Endothelial cell (in vitro differentiated cells): ENCODE data around the gene OR52I2. TPM values are rescaled to one million over a fixed set of nuclear protein-coding genes. Genes with fewer than 3 reads are reported as not detected.

ENCODE experiments used
- DNase-seq: peaks from one replicate; pipeline ENCODE4 v3.0.0; 2021; ENCODE audit warnings: low spot score
- H3K27ac Mint-ChIP-seq: one replicate; pipeline ENCODE4 v1.8.0; 2021; ENCODE audit warnings: mixed read lengths, inconsistent platforms; ENCODE audit not compliant: unreplicated experiment
- H3K27me3 Mint-ChIP-seq: one replicate; pipeline ENCODE4 v1.8.0; 2021; ENCODE audit warnings: mild to moderate bottlenecking, moderate library complexity, mixed read lengths, inconsistent platforms; ENCODE audit not compliant: unreplicated experiment
- H3K36me3 Mint-ChIP-seq: one replicate; pipeline ENCODE4 v1.8.0; 2021; ENCODE audit warnings: mild to moderate bottlenecking, low read depth, mixed read lengths, inconsistent platforms; ENCODE audit not compliant: unreplicated experiment
- H3K4me1 Mint-ChIP-seq: one replicate; pipeline ENCODE4 v1.8.0; 2021; ENCODE audit warnings: mild to moderate bottlenecking, mixed read lengths, inconsistent platforms; ENCODE audit not compliant: unreplicated experiment
- H3K4me3 Mint-ChIP-seq: one replicate; pipeline ENCODE4 v1.8.0; 2021; ENCODE audit warnings: mild to moderate bottlenecking, mixed read lengths, inconsistent platforms; ENCODE audit not compliant: unreplicated experiment
- H3K9me3 Mint-ChIP-seq: one replicate; pipeline ENCODE4 v1.8.0; 2021; ENCODE audit warnings: mixed read lengths, inconsistent platforms; ENCODE audit not compliant: unreplicated experiment
- CTCF ChIP-seq: fragments of 200-600 bp; sonication (generic); IDR thresholded peaks from one replicate; pipeline ENCODE4 v1.5.0; 2021; ENCODE audit warnings: antibody characterized with exemption; ENCODE audit not compliant: unreplicated experiment
- total RNA-seq: library from RNA; stranded (reverse); fragmentation: NEBNext Ultra II Directional; extraction: Animal tissue kit (Norgen Biotek cat#: 25700); gene quantifications from one replicate; pipeline ENCODE4 v1.2.1, GENCODE V29; 2021; ENCODE audit not compliant: unreplicated experiment

Gene OR52I2
- total RNA-seq, 1 donor from 2014 or later, result not detected

- no peak for TF ChIP-seq CTCF
- H3K27me3 Mint-ChIP-seq, result no peaks in the 10 kb centered on the region
- no peaks in the 10 kb centered on the region for H3K9me3 Mint-ChIP-seq
- no peaks in the 10 kb centered on the region for H3K36me3 Mint-ChIP-seq
- H3K27ac Mint-ChIP-seq, result no peak overlapping the region
- DNase-seq, result no peak
- peaks cover 12% of the 10 kb centered on the region for H3K4me1 Mint-ChIP-seq
- H3K4me3 Mint-ChIP-seq, result no peak overlapping the region
Observed at GRCh38 chr11:4637662-4638047, 56.1 kb downstream of the OR52I2 start.

- peaks cover 2% of the 10 kb centered on the region for H3K27me3 Mint-ChIP-seq
- no peak for TF ChIP-seq CTCF
- no peak overlapping the region for H3K4me3 Mint-ChIP-seq
- H3K36me3 Mint-ChIP-seq, result no peaks in the 10 kb centered on the region
- H3K4me1 Mint-ChIP-seq, result peaks cover 17% of the 10 kb centered on the region
- DNase-seq, result no peak
- H3K27ac Mint-ChIP-seq, result no peak overlapping the region
- no peaks in the 10 kb centered on the region for H3K9me3 Mint-ChIP-seq
Observed at GRCh38 chr11:4639931-4640330, 58.4 kb downstream of the OR52I2 start.

- no peaks in the 10 kb centered on the region for H3K36me3 Mint-ChIP-seq
- H3K4me3 Mint-ChIP-seq, result no peak overlapping the region
- DNase-seq, result no peak
- H3K4me1 Mint-ChIP-seq, result peaks cover 17% of the 10 kb centered on the region
- peaks cover 3% of the 10 kb centered on the region for H3K27me3 Mint-ChIP-seq
- no peak overlapping the region for H3K27ac Mint-ChIP-seq
- H3K9me3 Mint-ChIP-seq, result no peaks in the 10 kb centered on the region
- TF ChIP-seq CTCF, result no peak
Observed at GRCh38 chr11:4641501-4641900, 60.0 kb downstream of the OR52I2 start.

- Mint-ChIP-seq H3K4me3 (no peak overlapping the region), H3K9me3 (no peaks in the 10 kb centered on the region), H3K4me1 (peaks cover 17% of the 10 kb centered on the region), H3K27me3 (peaks cover 3% of the 10 kb centered on the region), H3K27ac (no peak overlapping the region), H3K36me3 (no peaks in the 10 kb centered on the region)
- no peak for TF ChIP-seq CTCF
- no peak for DNase-seq
Observed at GRCh38 chr11:4642043-4642442, 60.5 kb downstream of the OR52I2 start.

Other genes starting within 250 kb of the OR52I2 start
- not detected for gene OR52B4, start 213.4 kb upstream of the OR52I2 start, total RNA-seq
- 28.1 TPM for gene TRIM21, start 188.0 kb upstream of the OR52I2 start, total RNA-seq
- gene OR52K2, start 132.4 kb upstream of the OR52I2 start, total RNA-seq, result not detected
- not detected for gene OR52K1, start 99.1 kb upstream of the OR52I2 start, total RNA-seq
- gene OR52M1, start 36.6 kb upstream of the OR52I2 start, total RNA-seq, result not detected
- not detected for gene OR52I1, start 12.3 kb downstream of the OR52I2 start, total RNA-seq
- 15.2 TPM for gene TRIM68, start 26.5 kb downstream of the OR52I2 start, total RNA-seq
- not detected for gene OR51D1, start 55.7 kb downstream of the OR52I2 start, total RNA-seq
- gene OR51E1, start 62.2 kb downstream of the OR52I2 start, total RNA-seq, result not detected
- not detected for gene OR51E2, start 116.1 kb downstream of the OR52I2 start, total RNA-seq
- gene MMP26, start 123.0 kb downstream of the OR52I2 start, total RNA-seq, result not detected
- not detected for gene OR51F1, start 188.2 kb downstream of the OR52I2 start, total RNA-seq
- not detected for gene OR52R1, start 222.6 kb downstream of the OR52I2 start, total RNA-seq
- not detected for gene OR51F2, start 239.6 kb downstream of the OR52I2 start, total RNA-seq